Stimulated activated memory B cell treated with anti-CD40 and anti-IgM and Interleukin-4, amounts not matched to agents 10 μg/mL and 1 μg/mL and 100 μg/mL, for 72 hours (primary cell): ENCODE measurements around the gene RNF6.

Experiments
- ATAC-seq: fragments of 150-1000 bp; cut with Tn5 transposase; 2 replicates; pipeline ENCODE4 v1.10.0; 2021
- H3K27ac Mint-ChIP-seq: one replicate; pipeline ENCODE4 v1.8.0; 2022; ENCODE audit warnings: mild to moderate bottlenecking, mixed read lengths
- H3K27me3 Mint-ChIP-seq: one replicate; pipeline ENCODE4 v1.8.0; 2022; ENCODE audit warnings: mixed read lengths
- H3K36me3 Mint-ChIP-seq: one replicate; pipeline ENCODE4 v1.8.0; 2022; ENCODE audit warnings: mixed read lengths
- H3K4me1 Mint-ChIP-seq: one replicate; pipeline ENCODE4 v1.8.0; 2022; ENCODE audit warnings: mixed read lengths
- H3K4me3 Mint-ChIP-seq: one replicate; pipeline ENCODE4 v1.8.0; 2022; ENCODE audit warnings: mild to moderate bottlenecking, moderate library complexity, mixed read lengths
- H3K9me3 Mint-ChIP-seq: one replicate; pipeline ENCODE4 v1.8.0; 2022; ENCODE audit warnings: mixed read lengths

The RNF6 gene

DNA sequence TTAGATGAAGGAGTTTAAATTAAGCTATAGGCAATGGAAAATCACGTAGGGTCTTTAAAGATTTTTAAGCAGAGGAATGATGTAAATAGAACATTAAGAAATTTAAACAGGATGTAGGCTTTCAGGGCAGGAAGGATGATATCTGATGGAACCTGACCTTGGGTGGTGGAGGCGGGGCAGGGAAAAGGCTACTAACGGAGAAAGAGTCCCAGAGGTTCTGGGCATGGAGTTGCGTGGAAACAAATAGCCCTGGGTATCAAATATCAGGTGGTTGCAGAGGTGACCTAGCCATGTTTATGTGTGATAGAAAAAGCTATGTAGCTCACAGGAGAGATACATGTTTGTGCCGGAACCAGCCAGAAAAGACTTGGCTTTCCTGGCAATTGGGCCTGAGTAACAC is 24.0 kb upstream of the RNF6 start:
- H3K4me1 Mint-ChIP-seq: no peaks in the 10 kb centered on the region
- peaks cover 3% of the 10 kb centered on the region for H3K9me3 Mint-ChIP-seq
- no peaks in the 10 kb centered on the region for H3K36me3 Mint-ChIP-seq
- no peak overlapping the region for H3K27ac Mint-ChIP-seq
- no peak for ATAC-seq
- no peaks in the 10 kb centered on the region for H3K27me3 Mint-ChIP-seq
- no peak overlapping the region for H3K4me3 Mint-ChIP-seq

DNA sequence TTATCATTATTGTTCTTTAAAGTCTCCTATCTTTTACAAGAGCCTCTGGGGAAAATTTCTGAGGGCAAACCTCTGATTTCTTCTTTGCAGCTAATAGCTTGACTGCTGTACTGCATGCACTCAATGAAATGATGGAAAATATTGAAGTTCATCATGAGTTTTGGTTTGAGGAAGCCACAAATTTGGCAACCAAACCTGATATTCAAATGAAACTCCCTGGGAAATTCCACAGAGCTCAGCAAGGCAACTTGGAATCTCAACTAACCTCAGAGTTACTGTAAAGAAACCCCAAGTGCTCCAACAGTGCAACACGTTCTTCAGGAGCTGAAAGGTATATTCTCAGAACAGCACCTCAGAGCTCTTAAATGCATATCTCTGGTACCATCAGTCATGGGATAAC is 14.2 kb upstream of the RNF6 start:
- no peak overlapping the region for H3K27ac Mint-ChIP-seq
- no peaks in the 10 kb centered on the region for H3K9me3 Mint-ChIP-seq
- peaks cover 23% of the 10 kb centered on the region for H3K27me3 Mint-ChIP-seq
- no peaks in the 10 kb centered on the region for H3K36me3 Mint-ChIP-seq
- no peaks in the 10 kb centered on the region for H3K4me1 Mint-ChIP-seq
- ATAC-seq: no peak
- no peak overlapping the region for H3K4me3 Mint-ChIP-seq

DNA sequence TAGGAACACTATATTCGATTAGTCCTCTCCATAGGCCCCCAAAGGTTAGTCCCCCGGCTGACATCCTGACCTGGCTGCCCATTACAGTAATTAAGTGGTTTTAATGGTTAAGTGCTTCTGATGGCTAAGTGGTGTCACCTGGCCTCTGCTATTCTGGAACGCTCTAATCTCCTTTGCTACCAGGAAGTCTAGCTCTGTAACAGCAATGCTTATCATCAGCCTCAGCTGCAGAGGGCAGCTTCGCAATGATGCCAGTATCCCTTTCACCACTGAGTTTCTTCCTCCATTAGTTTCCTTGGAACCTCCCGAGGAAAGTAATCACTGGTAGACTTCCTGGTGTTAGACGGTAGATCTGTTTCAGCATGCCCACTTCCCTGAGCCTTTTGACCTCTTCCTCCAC is 8.6 kb upstream of the RNF6 start:
- no peaks in the 10 kb centered on the region for H3K9me3 Mint-ChIP-seq
- no peak overlapping the region for H3K27ac Mint-ChIP-seq
- H3K27me3 Mint-ChIP-seq: peaks cover 11% of the 10 kb centered on the region
- no peaks in the 10 kb centered on the region for H3K36me3 Mint-ChIP-seq
- ATAC-seq: no peak
- H3K4me1 Mint-ChIP-seq: no peaks in the 10 kb centered on the region
- no peak overlapping the region for H3K4me3 Mint-ChIP-seq

DNA sequence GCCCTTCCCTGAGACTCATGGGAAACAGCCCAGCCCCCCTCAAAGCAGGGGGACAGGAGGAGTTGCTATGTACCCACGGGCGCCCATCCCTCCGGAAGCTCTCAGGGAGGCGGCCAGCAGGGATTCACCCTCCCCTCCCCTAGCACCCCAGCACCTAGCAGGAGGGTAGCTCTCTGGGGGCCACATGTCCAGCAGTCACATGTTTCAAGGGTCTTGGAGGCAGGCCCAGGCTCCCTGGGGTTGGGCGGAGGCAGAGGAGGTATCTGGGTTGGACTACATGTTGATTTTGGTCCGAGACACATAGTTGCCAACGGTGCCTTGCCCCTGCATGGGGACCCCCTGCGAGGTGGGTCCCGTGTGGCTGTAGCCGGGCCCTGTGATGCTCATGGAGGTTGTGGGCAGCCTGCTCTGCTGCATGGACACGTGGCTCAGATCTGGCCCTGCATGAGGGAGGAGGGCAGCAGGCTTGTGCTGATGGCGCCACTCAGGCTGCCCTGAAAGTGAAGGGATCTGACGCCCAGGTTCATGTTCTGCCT is 7.0 kb upstream of the RNF6 start:
- peaks cover under 1% of the 10 kb centered on the region for H3K27me3 Mint-ChIP-seq
- no peak for ATAC-seq
- no peaks in the 10 kb centered on the region for H3K36me3 Mint-ChIP-seq
- no peaks in the 10 kb centered on the region for H3K9me3 Mint-ChIP-seq
- no peak overlapping the region for H3K27ac Mint-ChIP-seq
- no peak overlapping the region for H3K4me3 Mint-ChIP-seq
- H3K4me1 Mint-ChIP-seq: no peaks in the 10 kb centered on the region

DNA sequence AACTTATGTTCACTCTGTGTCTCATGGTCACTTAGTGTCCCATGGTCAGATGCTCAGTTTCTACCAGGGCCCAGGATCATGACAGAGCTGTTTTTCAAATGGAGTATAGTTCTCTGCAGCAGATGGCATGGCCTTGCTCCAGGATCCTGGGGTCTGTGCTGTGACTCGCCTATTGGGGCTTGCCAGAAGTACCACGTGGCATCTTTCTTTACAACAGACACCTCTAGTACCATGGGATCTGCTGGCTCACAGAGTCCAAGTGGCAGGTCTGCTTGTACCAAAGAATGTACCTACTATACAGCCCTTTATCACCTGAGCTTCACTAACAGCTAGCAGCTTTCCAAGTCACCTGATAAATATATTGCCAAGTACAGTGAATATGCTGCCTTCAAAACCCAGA is 6.0 kb upstream of the RNF6 start:
- Mint-ChIP-seq H3K27me3 (no peaks in the 10 kb centered on the region), H3K27ac (no peak overlapping the region), H3K4me1 (peaks cover 5% of the 10 kb centered on the region), H3K36me3 (no peaks in the 10 kb centered on the region), H3K9me3 (no peaks in the 10 kb centered on the region), H3K4me3 (no peak overlapping the region)
- no peak for ATAC-seq

DNA sequence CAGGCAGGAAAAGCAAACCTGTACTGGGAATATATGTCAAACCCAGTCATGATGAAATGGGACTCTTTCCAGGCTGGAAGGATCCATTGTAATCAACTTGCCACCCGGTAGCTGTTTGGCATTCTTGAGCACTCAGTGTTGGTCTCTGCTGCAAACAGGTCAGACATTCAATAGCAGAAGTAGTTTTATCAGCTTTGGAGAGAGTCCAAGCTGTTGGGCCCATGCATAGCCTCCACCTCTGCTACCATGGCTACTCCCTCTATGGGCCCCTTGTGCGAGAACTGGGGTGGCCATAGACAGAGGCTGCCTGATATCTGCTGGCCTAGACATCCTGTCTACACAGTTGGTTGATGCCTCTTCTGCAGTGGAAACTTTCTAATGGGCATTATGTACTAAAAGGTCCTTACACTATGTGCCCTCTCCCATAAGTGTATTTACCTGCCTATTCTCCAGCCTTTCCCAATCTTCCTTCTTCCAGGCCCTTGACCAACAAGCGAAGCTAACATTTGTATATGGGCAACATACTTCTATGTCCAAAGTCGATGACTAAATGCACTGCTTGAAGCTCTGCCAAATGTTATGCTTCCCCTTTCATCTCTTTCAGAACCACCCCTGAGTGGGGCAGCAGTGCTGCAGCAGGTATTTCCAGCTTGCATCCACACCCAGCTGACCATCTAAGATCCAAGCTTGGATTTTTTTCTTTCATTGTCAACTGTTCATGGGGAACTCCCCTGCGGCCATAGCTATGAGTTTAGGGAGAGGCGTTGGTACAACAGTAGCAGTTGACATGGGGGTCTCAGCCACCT is 5.3 kb upstream of the RNF6 start:
- H3K4me1 Mint-ChIP-seq: peaks cover 13% of the 10 kb centered on the region
- H3K27ac Mint-ChIP-seq: no peak overlapping the region
- H3K4me3 Mint-ChIP-seq: no peak overlapping the region
- H3K9me3 Mint-ChIP-seq: no peaks in the 10 kb centered on the region
- H3K27me3 Mint-ChIP-seq: no peaks in the 10 kb centered on the region
- H3K36me3 Mint-ChIP-seq: no peaks in the 10 kb centered on the region
- no peak for ATAC-seq

DNA sequence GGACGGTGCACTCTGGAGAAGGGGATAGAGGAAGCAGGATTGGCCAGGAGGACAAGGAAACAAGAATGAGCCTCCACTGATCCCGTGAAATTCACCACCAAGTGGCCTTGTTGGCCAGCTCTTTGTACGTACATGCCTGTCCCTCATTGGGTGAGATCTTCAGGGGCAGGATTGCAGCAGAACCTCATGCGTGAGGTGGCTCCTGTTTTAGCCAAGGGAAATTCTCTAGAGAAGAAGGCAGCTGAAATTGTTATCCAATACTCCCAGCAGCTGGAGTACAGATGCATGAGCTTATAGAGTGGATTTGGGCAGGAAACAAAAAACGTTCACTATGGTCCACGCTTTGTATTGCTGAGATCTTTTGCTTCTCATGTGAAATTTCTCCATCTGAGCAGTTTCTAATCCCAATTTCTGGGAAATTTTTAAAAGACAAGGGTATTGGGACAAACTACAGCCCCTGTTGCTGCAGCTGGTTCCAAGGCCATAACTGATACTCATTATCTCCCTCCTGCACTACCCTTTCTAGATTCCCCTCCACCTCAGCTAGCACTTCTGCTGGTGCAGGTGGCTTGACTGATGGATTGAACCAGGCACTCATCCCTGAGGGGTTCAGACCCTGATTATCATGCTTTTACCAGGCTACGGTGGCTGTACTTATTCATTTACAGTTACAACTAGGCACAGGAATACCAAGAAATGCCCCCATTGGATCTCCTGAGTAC is 3.9 kb upstream of the RNF6 start:
- peaks cover 20% of the 10 kb centered on the region for H3K4me1 Mint-ChIP-seq
- H3K4me3 Mint-ChIP-seq: no peak overlapping the region
- H3K27ac Mint-ChIP-seq: no peak overlapping the region
- no peaks in the 10 kb centered on the region for H3K27me3 Mint-ChIP-seq
- no peak for ATAC-seq
- peaks cover 5% of the 10 kb centered on the region for H3K36me3 Mint-ChIP-seq
- no peaks in the 10 kb centered on the region for H3K9me3 Mint-ChIP-seq

DNA sequence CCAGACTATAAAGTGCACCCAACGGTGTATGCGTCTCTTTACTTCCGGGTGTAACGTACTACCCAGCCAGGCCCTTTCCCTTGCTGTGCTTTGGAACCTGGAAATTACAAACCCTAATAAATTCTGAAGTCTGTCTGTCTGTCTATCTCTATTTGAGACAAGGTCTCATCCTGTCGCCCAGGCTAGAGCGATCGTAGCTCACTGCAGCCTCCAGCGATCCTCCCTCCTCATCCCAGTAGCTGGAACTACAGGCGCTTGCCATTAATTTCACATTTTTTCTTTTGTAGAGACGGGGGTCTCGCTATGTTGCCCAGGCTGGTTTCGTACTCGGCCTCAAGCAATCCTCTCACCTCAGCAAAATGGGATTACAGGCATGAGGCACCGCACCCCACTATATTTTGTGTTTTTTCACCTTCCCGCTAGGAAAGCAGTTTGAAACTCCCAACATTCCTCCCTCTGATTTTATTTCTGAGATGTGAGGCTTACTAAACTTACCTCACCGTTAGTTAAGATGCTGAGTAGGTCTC is 469 bp upstream of the RNF6 start:
- no peaks in the 10 kb centered on the region for H3K27me3 Mint-ChIP-seq
- H3K27ac Mint-ChIP-seq: peak overlapping the region; percentile 99
- H3K4me1 Mint-ChIP-seq: peaks cover 34% of the 10 kb centered on the region
- H3K4me3 Mint-ChIP-seq: peak overlapping the region; percentile 97
- no peaks in the 10 kb centered on the region for H3K9me3 Mint-ChIP-seq
- peak; percentile 80 for ATAC-seq
- peaks cover 13% of the 10 kb centered on the region for H3K36me3 Mint-ChIP-seq

DNA sequence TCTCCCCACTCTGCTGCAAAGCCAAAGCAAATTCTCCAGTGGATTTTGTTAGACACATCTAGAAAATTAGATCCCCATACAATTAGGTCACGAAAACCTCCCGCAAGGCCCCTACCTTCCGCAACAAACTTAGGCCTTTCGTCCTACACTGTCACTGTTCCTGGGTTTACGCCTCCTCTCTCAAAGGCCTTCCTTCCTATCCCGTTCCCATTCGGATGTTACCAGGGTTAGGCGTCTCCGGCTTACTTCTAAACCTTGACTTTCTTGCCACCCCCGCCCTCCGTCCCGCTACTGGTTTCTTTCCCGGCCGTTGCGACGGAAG is 754 bp downstream of the RNF6 start:
- H3K4me1 Mint-ChIP-seq: peaks cover 34% of the 10 kb centered on the region
- ATAC-seq: peak; percentile 13
- peak overlapping the region; percentile 99 for H3K27ac Mint-ChIP-seq
- peaks cover 19% of the 10 kb centered on the region for H3K36me3 Mint-ChIP-seq
- peak overlapping the region; percentile 97 for H3K4me3 Mint-ChIP-seq
- H3K9me3 Mint-ChIP-seq: no peaks in the 10 kb centered on the region
- H3K27me3 Mint-ChIP-seq: no peaks in the 10 kb centered on the region

DNA sequence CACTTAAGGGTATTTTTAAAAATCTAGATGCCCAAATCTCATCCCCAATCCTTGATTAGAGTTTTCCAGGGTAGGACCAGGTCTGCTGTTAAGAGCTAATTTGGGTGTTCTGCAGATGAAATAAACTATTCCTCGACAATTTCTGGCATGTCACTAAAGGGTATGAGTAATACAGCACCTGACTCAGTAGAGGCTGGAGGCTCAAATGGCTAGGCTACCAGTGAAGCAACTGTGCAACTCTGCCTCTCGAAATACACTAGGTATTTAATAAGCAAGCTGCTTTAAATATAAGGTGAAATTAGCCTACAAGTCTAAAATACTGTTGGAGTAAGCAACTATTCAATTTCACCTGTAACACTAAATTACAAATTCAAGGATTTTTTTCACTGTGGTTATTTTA is 1.5 kb downstream of the RNF6 start:
- Mint-ChIP-seq H3K36me3 (peaks cover 19% of the 10 kb centered on the region), H3K4me3 (peak overlapping the region; percentile 51), H3K9me3 (no peaks in the 10 kb centered on the region), H3K4me1 (peaks cover 34% of the 10 kb centered on the region), H3K27ac (no peak overlapping the region), H3K27me3 (no peaks in the 10 kb centered on the region)
- ATAC-seq: no peak

DNA sequence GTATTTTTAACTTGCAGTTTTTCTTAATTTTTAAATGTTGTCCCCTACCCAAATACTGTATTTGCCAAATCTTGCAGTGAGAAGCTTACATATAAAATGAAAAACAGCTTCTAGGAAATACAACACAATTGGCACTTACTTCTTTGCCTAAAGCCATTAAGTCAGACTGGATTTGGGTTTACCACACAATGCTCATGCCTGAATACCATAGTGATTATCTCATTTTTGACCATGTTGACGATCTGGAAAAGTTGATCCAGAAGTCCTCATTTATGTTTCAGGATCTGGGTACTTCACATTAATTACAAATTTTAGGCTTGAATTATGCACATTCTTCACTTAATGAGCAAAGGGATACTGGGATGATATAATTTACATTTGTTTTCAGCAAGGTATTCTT is 2.4 kb downstream of the RNF6 start:
- H3K36me3 Mint-ChIP-seq: peaks cover 27% of the 10 kb centered on the region
- no peak for ATAC-seq
- no peaks in the 10 kb centered on the region for H3K9me3 Mint-ChIP-seq
- H3K27ac Mint-ChIP-seq: no peak overlapping the region
- H3K4me1 Mint-ChIP-seq: peaks cover 38% of the 10 kb centered on the region
- H3K27me3 Mint-ChIP-seq: no peaks in the 10 kb centered on the region
- no peak overlapping the region for H3K4me3 Mint-ChIP-seq

DNA sequence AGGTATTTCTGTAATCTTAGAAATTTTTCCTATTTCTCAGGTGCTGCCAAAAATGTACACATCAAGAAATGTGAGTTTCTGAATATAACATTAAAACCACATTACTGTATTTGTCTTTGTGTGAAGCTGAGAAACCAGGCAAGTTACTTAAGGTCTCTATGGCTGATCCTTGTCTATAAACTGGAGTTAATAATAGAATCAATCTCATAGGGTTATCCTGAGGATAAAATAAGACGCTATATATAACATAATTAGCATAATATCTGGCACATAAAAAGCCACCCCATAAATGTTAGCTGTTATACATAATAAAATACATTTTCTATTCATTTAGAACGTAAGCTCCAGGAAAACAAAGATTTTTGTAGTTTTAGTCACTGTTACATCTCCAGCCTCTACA is 6.1 kb downstream of the RNF6 start:
- H3K27ac Mint-ChIP-seq: no peak overlapping the region
- peaks cover 38% of the 10 kb centered on the region for H3K36me3 Mint-ChIP-seq
- no peak for ATAC-seq
- no peaks in the 10 kb centered on the region for H3K9me3 Mint-ChIP-seq
- H3K4me1 Mint-ChIP-seq: peaks cover 25% of the 10 kb centered on the region
- H3K27me3 Mint-ChIP-seq: no peaks in the 10 kb centered on the region
- no peak overlapping the region for H3K4me3 Mint-ChIP-seq

DNA sequence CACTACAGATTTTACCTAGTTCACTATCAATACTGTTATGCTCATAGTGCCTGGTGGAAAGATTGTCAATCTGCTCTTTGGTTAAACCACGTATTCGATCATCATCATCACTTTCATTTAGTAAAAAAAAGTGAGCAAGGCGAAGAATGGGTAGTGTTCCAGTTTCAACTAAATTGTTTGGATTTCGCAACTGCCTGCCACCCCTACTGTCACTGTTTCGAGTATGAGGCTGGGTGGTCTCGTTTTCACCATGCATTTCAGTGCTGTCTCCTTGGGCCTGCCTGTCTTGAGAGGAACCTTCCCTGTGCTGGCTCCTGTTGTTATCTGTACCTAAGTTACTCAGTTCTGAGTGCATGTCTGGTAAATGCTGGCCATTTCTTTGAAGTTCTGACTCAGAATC is 8.1 kb downstream of the RNF6 start:
- H3K4me1 Mint-ChIP-seq: peaks cover 11% of the 10 kb centered on the region
- ATAC-seq: no peak
- no peak overlapping the region for H3K27ac Mint-ChIP-seq
- H3K9me3 Mint-ChIP-seq: no peaks in the 10 kb centered on the region
- H3K27me3 Mint-ChIP-seq: no peaks in the 10 kb centered on the region
- no peak overlapping the region for H3K4me3 Mint-ChIP-seq
- H3K36me3 Mint-ChIP-seq: peaks cover 44% of the 10 kb centered on the region

DNA sequence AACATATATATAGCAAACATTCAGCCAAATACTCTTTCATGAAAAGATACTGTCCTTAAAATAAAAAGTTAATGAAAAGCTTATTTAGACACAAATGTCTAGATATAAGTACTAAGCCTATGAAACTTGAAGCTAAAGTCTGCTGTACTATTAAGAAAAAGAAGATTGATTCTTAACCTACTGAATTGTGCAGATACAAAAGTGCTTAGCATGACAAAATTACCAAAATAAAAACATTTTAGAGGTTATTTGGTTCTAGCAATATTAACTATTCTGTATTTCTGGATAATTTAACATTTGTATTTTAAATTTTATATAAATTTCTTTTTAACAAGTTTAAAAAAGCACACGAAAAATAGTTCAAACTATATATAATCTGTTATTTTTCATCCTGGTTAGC is 8.8 kb downstream of the RNF6 start:
- no peak overlapping the region for H3K4me3 Mint-ChIP-seq
- no peaks in the 10 kb centered on the region for H3K27me3 Mint-ChIP-seq
- peaks cover 11% of the 10 kb centered on the region for H3K4me1 Mint-ChIP-seq
- H3K9me3 Mint-ChIP-seq: no peaks in the 10 kb centered on the region
- H3K27ac Mint-ChIP-seq: no peak overlapping the region
- peaks cover 49% of the 10 kb centered on the region for H3K36me3 Mint-ChIP-seq
- no peak for ATAC-seq

DNA sequence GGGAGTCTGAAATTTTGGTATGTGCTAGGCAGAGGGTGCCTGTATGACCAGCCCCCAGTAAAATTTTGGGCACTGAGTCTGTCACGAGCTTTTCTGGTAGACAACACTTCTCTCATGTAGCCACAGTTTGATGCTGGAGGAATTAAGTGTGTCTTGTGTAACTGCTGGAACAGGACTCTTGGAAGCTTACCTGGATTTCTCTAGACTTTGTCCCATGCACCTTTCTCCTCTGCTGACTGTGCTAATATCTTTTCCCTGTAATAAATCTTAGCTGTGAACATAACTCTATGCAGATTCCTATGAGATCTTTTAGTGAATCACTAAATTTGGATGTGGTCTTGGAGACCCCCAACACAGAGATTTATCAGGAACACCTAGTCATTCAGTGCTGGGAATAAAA is 13.8 kb downstream of the RNF6 start:
- H3K4me3 Mint-ChIP-seq: no peak overlapping the region
- no peak overlapping the region for H3K27ac Mint-ChIP-seq
- H3K36me3 Mint-ChIP-seq: peaks cover 52% of the 10 kb centered on the region
- H3K27me3 Mint-ChIP-seq: no peaks in the 10 kb centered on the region
- no peak for ATAC-seq
- no peaks in the 10 kb centered on the region for H3K4me1 Mint-ChIP-seq
- H3K9me3 Mint-ChIP-seq: no peaks in the 10 kb centered on the region
